ENCODE results near the gene C12orf42.
"Not testable (repeated sequence)": the region's sequence is repeated elsewhere in the genome, so short reads cannot be mapped to it uniquely, and the experiment has no call there.

Gene C12orf42

GRCh38 chr12:103494734-103495468 is 867 bp downstream of the C12orf42 start:
- no peak for DNase-seq (ENCODE audit: low read depth, low spot score)

- no peak for DNase-seq (ENCODE audit: low read depth, low spot score)
These were observed 1.6 kb downstream of the C12orf42 start for GRCh38 chr12:103494051-103494733.

DNA sequence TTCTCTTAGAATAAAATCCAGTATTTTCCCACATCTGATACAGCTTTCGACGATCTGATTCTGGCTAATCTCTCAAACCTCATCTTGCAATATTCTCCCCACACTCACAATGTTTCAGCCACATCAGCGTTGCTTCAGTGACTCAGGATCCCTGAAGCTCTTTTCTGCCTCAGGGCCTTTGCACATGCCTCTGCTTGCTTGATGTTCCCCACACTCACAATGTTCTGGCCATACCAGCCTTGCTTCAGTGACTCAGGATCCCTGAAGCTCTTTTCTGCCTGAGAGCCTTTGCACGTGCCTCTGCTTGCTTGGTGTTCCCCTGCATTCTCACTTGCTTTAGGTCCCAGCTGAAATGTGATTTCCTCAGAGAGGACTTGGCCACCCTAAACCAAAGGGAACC is 2.6 kb downstream of the C12orf42 start:
- no peak for DNase-seq (ENCODE audit: low read depth, low spot score)

GRCh38 chr12:103482365-103482764 is 13.4 kb downstream of the C12orf42 start:
- no peak for DNase-seq (ENCODE audit: low read depth, low spot score)

DNA sequence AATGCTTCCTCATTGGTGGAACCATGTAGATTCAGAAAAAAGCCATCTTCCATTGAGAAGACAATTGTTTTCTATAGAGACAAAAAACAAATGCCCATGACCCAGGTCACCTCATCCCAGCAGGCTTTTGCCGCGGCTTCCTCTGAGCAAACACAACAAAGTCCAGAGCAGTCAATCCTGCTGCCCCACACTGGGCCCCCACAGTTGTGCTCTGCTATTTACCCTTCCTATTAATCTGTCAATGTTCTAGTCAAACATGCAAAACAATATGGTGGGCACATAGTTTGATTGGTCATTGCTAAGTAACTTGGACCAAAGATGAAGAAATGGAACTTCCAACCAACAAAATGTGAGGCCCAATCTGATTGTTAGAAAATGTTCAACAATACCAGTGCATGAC is 20.7 kb downstream of the C12orf42 start:
- DNase-seq (ENCODE audit: low read depth, low spot score) = no peak

DNA sequence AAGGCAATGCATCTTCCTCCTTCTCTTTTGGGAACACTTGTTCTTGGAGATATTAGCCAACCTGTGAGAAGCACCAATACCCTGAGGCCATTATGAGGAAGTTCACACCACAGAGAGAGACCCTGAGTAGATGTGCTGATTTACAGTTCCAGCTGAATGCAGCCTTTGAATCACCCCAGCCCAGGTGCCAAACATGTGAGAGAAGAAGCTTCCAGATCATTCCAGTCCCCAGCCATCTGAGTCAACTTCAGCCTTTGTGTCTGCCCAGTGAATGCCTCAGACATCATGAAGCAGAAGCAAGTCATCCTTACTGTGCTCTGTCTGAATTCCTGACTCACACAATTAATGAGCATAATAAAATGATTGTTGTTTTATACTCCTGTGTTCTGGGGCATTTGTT is 25.1 kb downstream of the C12orf42 start:
- no peak for DNase-seq (ENCODE audit: low read depth, low spot score)

- no peak for DNase-seq (ENCODE audit: low read depth, low spot score)
These were observed 26.0 kb downstream of the C12orf42 start for GRCh38 chr12:103469719-103470118.

DNA sequence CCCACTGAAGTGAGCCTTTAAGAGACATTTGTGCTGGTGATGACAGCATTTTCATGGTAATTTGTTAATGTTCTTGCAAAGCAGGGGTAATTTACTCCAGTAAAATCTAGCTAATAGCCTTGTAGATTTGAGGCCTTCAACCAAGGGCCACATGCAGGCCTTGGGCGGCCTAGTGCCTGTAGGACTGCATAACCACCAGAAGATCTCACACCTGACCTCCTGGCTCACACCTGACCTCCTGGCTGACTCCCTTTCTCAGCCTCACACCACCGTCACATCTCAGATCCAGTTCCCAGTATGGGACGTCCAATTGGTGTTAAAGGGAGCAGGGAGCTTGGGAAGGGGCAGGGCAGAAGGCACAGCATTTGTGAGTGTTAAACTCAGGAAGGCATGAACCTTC is 26.9 kb downstream of the C12orf42 start:
- no peak for DNase-seq (ENCODE audit: low read depth, low spot score)

DNA sequence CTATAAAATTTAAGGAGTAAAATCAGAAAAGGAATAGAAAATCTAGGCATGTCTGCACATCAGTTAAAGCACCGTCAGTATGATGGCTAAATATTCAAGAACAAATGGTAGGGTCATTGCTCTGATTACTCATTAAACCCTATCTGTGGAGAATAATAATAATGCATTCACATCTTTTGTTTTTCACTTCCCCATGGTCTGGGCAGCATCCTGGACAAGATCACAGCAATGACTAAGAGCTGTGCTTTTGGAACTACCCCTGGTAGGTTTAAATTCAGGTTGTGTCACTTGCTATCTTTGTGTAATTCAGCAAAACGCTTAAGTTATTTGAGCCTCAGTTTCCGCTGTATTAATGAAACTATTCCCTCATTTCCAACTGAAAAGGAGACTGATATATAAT is 33.1 kb downstream of the C12orf42 start:
- no peak for DNase-seq (ENCODE audit: low read depth, low spot score)

GRCh38 chr12:103457471-103457870 is 38.3 kb downstream of the C12orf42 start:
- DNase-seq (ENCODE audit: low read depth, low spot score) = no peak

- no peak for DNase-seq (ENCODE audit: low read depth, low spot score)
These were observed 39.8 kb downstream of the C12orf42 start for GRCh38 chr12:103456006-103456405.

GRCh38 chr12:103455020-103455763 is 40.6 kb downstream of the C12orf42 start:
- DNase-seq (ENCODE audit: low read depth, low spot score) = no peak

DNA sequence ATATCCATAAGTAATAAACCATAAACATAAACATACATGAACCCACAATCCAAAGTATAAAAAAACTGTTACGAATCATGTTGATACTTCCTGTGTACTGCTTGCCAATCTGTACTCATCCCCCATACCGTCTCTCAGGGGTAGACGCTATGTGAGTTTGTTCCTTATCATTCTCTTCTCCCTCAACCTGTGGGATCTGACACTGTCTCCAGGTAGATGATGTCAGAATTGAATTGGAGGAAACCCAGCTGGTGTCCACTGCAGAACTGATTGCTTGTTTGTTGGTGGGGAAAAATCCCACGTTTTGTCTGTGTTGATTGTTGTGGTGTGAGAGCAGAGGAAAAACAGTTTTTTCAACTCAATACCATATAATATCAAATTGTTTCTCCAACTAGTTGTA is 50.8 kb downstream of the C12orf42 start:
- DNase-seq (ENCODE audit: low read depth, low spot score) = no peak

DNA sequence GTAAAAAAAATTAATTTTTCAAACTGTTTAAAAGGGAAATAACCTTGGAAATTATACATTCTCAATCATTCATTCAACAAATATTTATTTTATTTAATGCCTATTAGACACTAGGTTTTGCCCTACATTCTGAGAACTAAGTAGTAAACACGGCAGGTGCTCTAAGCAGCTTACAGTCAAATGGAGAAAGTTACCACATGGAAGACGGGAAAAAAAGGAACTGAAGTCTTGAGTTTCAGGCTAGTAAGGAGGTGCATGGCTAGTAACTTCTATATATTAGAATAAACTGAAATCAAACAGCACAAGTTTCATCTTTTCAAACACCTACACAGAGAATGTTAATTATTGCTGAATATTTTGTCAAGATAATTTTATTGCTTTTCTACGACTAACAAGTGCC is 52.9 kb downstream of the C12orf42 start:
- DNase-seq (ENCODE audit: low read depth, low spot score) = no peak

- DNase-seq (ENCODE audit: low read depth, low spot score) = no peak
These were observed 53.6 kb downstream of the C12orf42 start for GRCh38 chr12:103442182-103442555.

DNA sequence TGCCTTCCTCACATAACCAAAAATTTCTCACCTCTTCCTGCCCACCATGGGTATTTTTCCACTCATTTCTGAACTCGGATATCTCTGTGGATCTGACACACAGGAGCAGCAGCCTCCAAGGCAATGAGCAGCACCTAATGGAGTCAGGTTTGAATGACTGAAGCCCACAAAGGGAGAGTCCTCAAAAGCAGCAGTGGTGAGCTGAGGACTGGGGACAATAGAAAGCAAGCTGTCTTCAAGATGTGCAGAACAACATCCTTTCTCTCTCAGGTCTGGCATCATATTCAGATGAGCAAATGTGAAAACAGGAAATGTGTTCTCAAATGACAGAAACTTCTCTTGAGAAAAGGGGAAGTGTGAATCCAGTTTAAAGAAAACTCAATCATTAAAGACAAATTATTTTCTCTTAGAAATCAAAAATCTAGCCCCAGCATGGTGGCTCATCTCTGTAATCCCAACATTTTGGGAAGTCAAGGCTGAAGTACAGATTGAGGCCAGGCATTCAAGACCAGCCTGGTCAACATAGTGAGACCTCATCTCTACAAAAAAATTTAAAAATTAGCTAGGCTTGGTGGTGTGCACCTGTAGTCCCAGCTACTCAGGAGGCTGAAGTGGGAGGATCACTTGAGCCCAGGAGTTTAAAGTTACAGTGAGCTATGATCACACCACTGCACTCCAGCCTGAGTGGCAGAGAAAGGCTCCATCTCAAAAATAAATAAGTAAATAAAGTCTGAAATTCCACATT is 54.2 kb downstream of the C12orf42 start:
- no peak for DNase-seq (ENCODE audit: low read depth, low spot score)

GRCh38 chr12:103434165-103435105 is 61.3 kb downstream of the C12orf42 start:
- not testable (repeated sequence) for DNase-seq (ENCODE audit: low read depth, low spot score)

DNA sequence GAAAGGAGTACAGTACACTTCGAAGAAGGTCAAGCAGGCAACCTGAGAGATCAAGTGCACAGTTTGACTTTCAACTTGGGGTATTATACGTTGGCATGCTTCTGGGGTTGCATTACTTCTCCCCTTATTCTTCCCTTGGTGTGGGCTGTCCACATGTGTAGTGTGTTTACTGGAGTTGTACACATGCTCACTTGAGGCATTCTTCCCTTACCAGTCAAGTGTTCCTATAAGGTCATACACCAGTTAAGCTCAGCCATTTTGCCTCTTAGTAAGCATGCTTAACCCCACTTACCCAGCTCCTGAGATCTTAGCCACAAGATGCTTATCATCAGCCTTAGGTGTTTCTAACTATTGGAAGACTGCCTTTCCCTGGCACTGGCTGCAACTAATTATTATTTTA is 63.8 kb downstream of the C12orf42 start:
- no peak for DNase-seq (ENCODE audit: low read depth, low spot score)

DNA sequence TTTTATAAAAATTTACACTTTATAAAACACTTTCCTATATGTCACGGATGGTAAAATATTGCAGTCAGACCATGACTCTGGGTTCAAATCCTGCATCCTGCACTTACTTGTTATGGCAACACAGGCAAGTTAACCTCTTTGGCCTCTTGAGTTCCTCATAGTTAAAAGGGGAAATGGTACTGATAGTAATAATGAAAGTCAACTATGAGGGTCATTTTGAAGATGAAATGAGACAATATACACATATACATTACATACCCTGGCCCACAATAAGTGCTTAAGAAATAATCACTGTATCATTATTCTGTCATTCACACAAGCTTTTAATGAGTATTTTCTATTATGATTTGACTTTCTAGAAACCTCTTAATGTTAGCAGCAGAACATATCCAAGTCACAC is 64.4 kb downstream of the C12orf42 start:
- no peak for DNase-seq (ENCODE audit: low read depth, low spot score)

DNA sequence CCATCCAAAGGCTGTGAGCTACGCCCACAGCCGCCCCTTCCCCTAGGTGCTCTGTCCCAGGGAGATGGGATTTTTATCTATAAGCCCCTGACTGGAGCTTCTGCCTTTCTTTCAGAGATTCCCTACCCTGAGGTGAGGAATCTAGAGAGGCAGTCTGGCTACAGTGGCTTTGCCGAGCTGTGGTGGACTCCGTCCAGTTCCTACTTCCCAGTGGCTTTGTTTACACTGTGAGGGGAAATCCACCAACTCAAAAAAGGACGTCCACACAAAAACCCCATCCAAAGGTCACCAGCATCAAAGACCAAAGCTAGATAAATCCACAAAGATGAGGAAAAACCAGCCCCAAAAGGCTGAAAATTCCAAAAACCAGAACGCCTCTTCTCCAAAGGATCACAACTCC is 70.1 kb downstream of the C12orf42 start:
- not testable (repeated sequence) for DNase-seq (ENCODE audit: low read depth, low spot score)
